Left hindlimb (tissue), 1 donor: ENCODE measurements around the gene MPHOSPH9.

ENCODE experiments used
- DNase-seq: peaks from one replicate; pipeline ENCODE4 v3.0.0-alpha.2; 2018

Gene MPHOSPH9

GRCh38 chr12:123122626-123123025 lies 110.3 kb downstream of the MPHOSPH9 start:
- DNase-seq: no peak

DNA sequence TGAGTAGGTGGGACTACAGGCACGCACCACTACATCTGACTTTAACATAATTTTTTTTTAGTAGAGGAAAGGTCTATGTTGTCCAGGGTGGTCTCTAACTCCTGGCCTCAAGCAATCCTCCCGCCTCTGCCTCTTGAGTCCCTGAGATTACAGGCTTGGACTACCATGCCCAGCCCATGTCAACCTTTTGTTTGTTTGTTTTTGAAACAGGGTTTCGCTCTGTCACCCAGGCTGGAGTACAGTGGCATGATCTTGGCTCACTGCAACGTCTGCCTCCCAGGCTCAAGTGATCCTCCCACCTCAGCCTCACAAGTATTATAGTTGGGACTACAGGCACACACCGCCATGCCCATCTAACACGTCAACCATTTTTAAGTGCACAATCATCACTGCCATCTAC lies 111.3 kb downstream of the MPHOSPH9 start:
- DNase-seq: no peak

GRCh38 chr12:123120452-123121166 lies 112.3 kb downstream of the MPHOSPH9 start:
- DNase-seq: no peak

DNA sequence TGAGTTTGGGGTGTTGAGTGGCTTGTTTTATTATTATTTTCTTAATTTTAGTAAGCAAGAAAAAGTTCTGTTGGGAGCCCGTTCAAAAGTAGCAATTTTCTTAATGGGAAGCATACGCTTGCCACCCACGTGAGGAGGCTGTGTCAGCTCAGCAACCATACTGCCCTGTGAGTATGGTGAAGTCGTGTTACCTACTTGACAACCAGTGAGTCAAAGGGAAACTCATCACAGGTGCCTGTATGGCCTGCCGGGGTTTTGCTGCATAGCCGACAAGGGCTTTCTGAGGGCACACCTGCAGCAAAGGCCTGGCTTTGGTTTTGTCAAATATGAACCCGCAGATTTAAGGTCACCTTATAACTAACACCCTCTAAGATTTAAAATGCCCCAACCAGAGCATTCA lies 113.1 kb downstream of the MPHOSPH9 start:
- no peak for DNase-seq

DNA sequence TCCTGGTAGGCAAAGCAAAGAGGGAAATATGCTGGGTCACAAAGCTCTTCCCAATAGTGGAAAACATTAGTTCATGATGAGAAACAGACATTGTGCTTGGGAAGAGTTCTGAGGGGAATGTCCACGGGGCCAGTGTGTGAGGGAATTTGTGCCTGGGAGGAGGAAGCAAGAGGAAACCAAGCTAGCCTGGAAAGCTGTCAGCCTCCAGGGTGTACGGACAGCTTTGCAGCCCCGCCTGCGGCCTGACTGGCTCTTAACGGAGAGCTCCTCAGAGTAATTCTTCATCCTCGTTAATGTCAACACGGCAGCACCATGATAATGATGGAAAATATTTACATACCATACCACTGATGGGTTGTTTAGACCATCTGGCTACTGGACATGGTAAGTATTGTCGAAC lies 114.4 kb downstream of the MPHOSPH9 start:
- no peak for DNase-seq

DNA sequence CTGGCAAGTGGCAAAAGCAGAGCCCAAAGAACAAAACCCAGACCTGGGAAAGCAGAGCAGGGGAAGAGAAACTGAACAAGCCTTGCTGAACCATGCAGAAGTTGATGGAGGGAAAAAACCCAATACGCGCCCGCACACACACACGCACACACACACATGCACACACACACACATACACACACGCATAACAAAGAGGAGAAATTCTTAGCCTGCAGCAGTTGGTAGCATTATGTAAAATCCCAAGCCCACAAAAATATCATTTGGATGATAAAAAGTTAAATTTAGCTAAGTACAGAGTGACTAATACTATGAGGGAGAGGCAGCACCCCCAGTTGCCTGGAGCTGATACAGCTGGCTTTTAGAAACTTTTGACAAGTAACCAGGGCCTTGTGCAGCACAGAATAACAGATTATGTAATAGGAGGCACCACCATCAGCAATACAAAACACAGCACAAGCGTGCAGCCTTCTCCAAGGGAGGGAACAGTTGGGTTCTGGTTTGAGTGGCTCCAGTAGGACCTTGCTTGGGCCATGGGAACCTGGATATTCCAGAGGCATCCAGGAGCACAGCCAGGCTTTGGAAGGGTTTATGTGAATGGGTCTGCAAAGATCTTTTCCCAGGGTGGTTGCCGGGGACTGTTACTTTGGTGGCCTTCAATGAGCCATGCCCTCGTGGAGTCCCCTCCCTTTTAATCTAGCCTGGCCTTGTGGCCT lies 117.4 kb downstream of the MPHOSPH9 start:
- no peak for DNase-seq

DNA sequence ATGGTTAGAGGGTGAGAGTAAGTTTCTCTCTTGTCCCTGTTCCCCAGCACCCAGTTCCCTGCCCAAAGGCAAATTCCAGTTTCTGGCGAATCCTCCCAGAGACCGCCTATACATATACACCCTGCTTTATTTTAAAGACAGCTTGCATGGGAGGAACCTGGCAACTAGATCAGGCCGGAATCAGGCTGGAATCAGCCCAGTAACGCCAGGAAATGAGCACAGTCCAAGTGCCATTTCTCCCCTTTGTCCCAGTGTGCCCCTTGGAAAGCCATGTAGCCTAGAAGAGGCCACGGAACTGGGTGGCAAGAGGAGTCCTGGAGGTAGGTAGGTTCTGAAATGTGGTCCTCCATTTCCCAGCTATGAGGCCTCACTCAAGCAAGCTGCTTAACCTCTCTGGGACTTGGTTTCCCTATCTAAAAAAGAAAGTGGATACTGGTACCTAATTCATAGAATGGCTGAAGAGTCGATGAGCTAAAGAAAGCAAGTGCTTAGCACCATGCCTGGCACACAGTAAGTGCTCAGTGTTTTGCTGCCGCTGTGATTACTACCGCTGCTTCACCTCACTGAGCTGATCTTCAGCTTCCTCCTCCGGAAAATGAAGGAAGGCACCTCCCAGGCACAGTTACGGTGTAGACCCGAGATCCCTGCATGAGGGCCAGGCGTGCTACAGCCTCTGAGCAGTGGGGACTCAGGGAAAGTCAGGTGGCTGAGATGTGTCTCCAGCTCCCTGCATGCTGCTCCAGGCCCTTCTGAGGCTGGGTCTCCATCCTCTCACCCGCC lies 118.4 kb downstream of the MPHOSPH9 start:
- DNase-seq: no peak

DNA sequence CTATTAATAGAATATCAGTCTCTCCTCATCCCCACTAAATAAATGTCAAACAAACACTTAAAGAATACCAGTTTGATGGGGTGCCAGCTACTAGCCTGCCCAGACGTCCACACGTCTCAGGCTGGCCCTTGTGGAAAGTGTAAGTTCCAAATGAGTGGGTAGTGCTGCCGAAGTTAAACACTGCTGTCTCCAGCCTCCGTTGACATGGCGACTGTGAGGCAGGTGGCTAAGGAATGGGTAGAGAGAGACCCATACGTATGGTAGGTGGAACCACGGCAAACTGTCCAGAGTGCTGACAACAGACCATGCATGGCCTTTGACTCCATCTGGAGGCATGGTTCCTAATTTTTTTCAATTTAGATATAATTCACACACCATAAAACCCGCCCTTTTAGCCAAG lies 119.9 kb downstream of the MPHOSPH9 start:
- DNase-seq: no peak

GRCh38 chr12:123111498-123112165 lies 121.3 kb downstream of the MPHOSPH9 start:
- DNase-seq: no peak

- DNase-seq: no peak
These were observed 123.6 kb downstream of the MPHOSPH9 start for GRCh38 chr12:123109319-123109772.

DNA sequence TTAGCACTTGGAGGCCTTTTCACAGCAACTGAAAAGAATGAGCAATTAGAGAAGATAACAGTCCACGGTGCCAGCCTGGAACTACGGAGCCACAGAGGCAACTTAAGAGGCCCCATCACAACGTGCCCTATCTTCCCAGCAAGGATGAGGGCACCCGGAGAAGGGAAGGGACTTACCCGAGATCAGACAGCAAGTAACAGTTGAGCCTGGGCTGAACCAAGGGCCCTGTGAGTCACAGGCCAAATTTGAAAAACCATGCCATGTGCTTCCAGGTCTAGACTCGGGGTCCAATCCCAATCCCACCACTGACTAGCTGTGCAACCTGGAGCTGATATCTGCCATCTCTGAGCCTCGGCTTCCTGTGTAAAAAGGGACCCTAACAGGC lies 124.3 kb downstream of the MPHOSPH9 start:
- DNase-seq: no peak

DNA sequence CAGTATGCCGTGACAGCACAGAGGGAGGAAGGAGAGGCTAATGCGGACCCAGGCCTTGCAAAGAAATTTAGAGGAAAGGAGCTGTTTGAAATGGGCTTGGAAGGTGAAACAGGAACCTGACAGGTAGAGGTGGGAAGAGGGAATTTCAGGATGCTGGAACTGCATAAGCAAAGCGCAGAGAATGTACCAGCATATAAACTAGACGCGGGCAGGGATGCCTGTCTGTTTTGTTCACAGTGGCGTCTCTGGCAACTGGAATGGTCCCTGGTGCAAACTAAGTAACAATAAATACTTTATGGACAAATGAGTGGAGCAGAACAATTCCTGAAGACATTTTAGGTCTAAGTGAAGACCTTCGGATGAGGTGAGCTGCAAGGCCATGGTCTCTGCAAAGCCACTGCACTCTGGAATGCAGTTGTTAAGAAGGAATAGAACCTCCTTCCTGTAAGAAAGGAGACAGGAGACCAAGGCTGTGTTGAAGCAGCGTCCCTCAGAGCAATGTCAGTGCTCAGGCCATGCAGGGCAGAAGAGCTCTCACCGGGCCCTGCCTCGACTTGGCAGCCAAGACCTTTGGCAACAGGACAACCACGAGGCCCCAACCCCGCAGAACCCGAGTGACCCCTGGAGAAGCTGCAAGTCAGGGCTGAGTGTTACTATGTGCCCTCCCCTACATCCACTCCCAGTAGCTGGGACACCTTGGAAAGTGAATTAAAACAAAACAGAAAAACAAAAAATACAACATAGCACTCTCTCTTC lies 124.8 kb downstream of the MPHOSPH9 start:
- no peak for DNase-seq

DNA sequence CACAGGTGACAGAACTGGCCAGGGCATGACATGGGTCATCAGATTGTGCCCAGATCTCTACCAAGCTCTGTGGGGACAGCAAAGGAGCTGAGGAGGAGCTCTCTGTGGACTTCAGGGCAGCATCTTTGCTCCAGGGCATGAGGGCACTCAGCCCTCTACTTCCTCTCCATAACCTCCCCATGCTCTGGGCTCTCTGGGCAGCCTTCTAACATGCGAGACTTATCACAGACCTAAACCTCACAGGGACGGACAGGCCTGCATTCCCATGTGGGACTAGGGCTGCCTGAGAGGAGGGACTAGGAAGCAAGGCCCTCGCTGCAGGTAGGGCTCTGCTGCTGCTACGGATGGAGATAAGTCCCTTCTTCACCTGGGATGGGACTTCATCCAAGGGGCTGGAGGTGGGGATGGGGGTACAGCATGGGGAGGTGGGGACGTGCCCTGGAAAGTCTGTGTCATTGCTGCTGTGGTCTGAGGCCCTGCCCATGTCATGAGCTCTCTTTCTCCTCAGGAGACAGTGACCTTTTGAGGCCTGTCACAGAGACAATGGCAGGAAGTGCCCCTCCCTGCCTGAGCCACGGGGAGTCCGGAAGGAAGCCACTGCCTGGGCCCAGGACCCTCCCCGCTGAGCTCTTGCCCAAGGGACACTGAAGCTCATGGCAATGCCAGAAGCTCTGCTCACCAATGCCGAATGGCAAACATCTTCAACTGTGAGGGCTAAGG lies 126.1 kb downstream of the MPHOSPH9 start:
- DNase-seq: no peak

- no peak for DNase-seq
These were observed 127.6 kb downstream of the MPHOSPH9 start for GRCh38 chr12:123105211-123105826.

DNA sequence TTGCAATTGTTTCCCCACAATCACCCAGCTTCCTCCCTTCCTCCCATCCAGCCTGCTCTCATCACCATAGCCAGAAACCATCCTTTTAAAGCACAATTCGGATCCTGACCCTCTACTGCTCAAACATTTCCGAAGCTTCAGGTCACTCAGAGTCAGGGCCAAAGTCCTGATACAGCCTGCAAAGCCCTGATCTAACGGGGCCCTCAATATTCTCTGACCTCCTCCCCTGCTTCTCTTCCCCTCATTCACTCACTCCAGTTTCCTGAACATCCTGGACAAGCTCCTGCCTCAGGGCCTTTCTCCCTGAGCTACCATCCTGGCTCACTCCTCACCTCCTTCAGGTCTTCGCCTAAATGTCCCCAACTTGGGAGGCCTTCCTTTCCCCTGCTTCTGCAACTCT lies 128.1 kb downstream of the MPHOSPH9 start:
- no peak for DNase-seq
